HEK293 (cell line): ENCODE measurements around the gene RSPH3.

ENCODE experiments used
- KLF8 ChIP-seq: fragments of 450-650 bp; formaldehyde crosslinking; IDR thresholded peaks from 2 replicates; pipeline ENCODE4 v1.5.1; 2016; ENCODE audit warnings: missing biosample characterization, missing genetic modification characterization
- MZF1 ChIP-seq: fragments of 450-650 bp; formaldehyde crosslinking; IDR thresholded peaks from 2 replicates; pipeline ENCODE4 v1.5.1; 2017; ENCODE audit warnings: missing biosample characterization, missing genetic modification characterization, borderline replicate concordance
- SP3 ChIP-seq: fragments of 450-650 bp; formaldehyde crosslinking; IDR thresholded peaks from 2 replicates; pipeline ENCODE4 v1.5.1; 2016; ENCODE audit warnings: missing biosample characterization, missing genetic modification characterization
- ZFHX2 ChIP-seq: fragments of 450-650 bp; formaldehyde crosslinking; conservative IDR thresholded peaks from 2 replicates; pipeline ENCODE4 v1.5.1; 2016; ENCODE audit warnings: missing biosample characterization, missing genetic modification characterization
- ZNF140 ChIP-seq: fragments of 450-650 bp; formaldehyde crosslinking; IDR thresholded peaks from 2 replicates; pipeline ENCODE4 v1.5.1; 2016; ENCODE audit warnings: missing biosample characterization, missing genetic modification characterization
- ZNF548 ChIP-seq: fragments of 450-650 bp; formaldehyde crosslinking; IDR thresholded peaks from 2 replicates; pipeline ENCODE4 v1.5.1; 2016; ENCODE audit warnings: missing biosample characterization, missing genetic modification characterization
- ZNF792 ChIP-seq: fragments of 450-650 bp; formaldehyde crosslinking; IDR thresholded peaks from 2 replicates; pipeline ENCODE4 v1.5.1; 2016; ENCODE audit warnings: missing biosample characterization, missing genetic modification characterization
- TF ChIP-seq, protein P1 (sequence below): fragments of 450-650 bp; formaldehyde crosslinking; IDR thresholded peaks from 2 replicates; pipeline ENCODE4 v1.5.1; 2017; ENCODE audit warnings: missing biosample characterization, mild to moderate bottlenecking, missing genetic modification characterization, moderate library complexity
- TF ChIP-seq, protein P2 (sequence below): fragments of 450-650 bp; formaldehyde crosslinking; IDR thresholded peaks from 2 replicates; pipeline ENCODE4 v1.5.1; 2016; ENCODE audit warnings: missing biosample characterization, missing genetic modification characterization
- TF ChIP-seq, protein P3 (sequence below): fragments of 450-650 bp; formaldehyde crosslinking; IDR thresholded peaks from 2 replicates; pipeline ENCODE4 v1.5.1; 2016; ENCODE audit warnings: missing biosample characterization, missing genetic modification characterization, low read depth
- TF ChIP-seq, protein P4 (sequence below): fragments of 450-650 bp; formaldehyde crosslinking; IDR thresholded peaks from 2 replicates; pipeline ENCODE4 v1.5.1; 2016; ENCODE audit warnings: missing biosample characterization, missing genetic modification characterization

DNA sequence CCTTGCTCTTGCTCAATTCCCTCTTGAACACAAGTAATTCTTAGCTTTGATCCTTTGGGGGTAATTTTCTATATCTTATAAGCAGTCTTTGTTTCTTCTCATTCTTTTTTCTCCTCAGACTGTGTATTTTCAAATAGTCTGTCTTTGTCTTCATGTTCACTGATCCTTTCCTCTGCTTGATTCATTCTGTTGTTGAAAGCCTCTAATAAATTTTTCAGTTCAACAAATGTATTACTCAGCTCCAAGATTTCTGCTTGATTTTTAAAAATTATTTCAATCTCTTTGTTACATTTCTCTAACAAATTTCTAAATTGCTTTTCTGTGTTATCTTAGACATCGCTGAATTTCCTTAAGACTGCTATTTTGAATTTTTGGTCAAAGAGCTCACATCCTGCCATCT, 11.5 kb downstream of the RSPH3 start:
- no peak for TF ChIP-seq SP3 (tag by site-specific recombination)
- TF ChIP-seq, protein P1, sequence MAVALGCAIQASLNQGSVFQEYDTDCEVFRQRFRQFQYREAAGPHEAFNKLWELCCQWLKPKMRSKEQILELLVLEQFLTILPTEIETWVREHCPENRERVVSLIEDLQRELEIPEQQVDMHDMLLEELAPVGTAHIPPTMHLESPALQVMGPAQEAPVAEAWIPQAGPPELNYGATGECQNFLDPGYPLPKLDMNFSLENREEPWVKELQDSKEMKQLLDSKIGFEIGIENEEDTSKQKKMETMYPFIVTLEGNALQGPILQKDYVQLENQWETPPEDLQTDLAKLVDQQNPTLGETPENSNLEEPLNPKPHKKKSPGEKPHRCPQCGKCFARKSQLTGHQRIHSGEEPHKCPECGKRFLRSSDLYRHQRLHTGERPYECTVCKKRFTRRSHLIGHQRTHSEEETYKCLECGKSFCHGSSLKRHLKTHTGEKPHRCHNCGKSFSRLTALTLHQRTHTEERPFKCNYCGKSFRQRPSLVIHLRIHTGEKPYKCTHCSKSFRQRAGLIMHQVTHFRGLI (tag by site-specific recombination), result no peak
- TF ChIP-seq ZNF140 (tag by site-specific recombination), result no peak
- TF ChIP-seq, protein P2, sequence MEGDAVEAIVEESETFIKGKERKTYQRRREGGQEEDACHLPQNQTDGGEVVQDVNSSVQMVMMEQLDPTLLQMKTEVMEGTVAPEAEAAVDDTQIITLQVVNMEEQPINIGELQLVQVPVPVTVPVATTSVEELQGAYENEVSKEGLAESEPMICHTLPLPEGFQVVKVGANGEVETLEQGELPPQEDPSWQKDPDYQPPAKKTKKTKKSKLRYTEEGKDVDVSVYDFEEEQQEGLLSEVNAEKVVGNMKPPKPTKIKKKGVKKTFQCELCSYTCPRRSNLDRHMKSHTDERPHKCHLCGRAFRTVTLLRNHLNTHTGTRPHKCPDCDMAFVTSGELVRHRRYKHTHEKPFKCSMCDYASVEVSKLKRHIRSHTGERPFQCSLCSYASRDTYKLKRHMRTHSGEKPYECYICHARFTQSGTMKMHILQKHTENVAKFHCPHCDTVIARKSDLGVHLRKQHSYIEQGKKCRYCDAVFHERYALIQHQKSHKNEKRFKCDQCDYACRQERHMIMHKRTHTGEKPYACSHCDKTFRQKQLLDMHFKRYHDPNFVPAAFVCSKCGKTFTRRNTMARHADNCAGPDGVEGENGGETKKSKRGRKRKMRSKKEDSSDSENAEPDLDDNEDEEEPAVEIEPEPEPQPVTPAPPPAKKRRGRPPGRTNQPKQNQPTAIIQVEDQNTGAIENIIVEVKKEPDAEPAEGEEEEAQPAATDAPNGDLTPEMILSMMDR, result no peak
- TF ChIP-seq, protein P3, sequence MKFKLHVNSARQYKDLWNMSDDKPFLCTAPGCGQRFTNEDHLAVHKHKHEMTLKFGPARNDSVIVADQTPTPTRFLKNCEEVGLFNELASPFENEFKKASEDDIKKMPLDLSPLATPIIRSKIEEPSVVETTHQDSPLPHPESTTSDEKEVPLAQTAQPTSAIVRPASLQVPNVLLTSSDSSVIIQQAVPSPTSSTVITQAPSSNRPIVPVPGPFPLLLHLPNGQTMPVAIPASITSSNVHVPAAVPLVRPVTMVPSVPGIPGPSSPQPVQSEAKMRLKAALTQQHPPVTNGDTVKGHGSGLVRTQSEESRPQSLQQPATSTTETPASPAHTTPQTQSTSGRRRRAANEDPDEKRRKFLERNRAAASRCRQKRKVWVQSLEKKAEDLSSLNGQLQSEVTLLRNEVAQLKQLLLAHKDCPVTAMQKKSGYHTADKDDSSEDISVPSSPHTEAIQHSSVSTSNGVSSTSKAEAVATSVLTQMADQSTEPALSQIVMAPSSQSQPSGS (tag by site-specific recombination), result no peak
- TF ChIP-seq ZNF792 (tag by site-specific recombination), result no peak
- no peak for TF ChIP-seq ZFHX2
- no peak for TF ChIP-seq KLF8
- TF ChIP-seq ZNF548 (tag by site-specific recombination), result no peak
- TF ChIP-seq, protein P4, sequence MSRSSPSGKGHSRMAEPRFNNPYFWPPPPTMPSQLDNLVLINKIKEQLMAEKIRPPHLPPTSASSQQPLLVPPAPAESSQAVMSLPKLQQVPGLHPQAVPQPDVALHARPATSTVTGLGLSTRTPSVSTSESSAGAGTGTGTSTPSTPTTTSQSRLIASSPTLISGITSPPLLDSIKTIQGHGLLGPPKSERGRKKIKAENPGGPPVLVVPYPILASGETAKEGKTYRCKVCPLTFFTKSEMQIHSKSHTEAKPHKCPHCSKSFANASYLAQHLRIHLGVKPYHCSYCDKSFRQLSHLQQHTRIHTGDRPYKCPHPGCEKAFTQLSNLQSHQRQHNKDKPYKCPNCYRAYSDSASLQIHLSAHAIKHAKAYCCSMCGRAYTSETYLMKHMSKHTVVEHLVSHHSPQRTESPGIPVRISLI, result no peak
- no peak for TF ChIP-seq MZF1
